HG03571 (cell line): ENCODE data around the gene ATP13A5.
A peak's percentile ranks its signal among the peaks of the same experiment; 100 is the strongest.

Experiments
- ATAC-seq: cut with Tn5 transposase; IDR thresholded peaks from one replicate; pipeline ENCODE4 v1.9.1; 2021; ENCODE audit not compliant: unreplicated experiment

ATP13A5 gene

GRCh38 chr3:193262707-193263106 lies 115.8 kb downstream of the ATP13A5 start:
- ATAC-seq: no peak

- ATAC-seq: no peak
Observed at GRCh38 chr3:193261970-193262369, 116.6 kb downstream of the ATP13A5 start.

- ATAC-seq: no peak
Observed at GRCh38 chr3:193253986-193254660, 124.4 kb downstream of the ATP13A5 start.

- no peak for ATAC-seq
Observed at GRCh38 chr3:193250492-193250891, 128.1 kb downstream of the ATP13A5 start.

- no peak for ATAC-seq
Observed at GRCh38 chr3:193248848-193249468, 129.6 kb downstream of the ATP13A5 start.

GRCh38 chr3:193243571-193243970 lies 135.0 kb downstream of the ATP13A5 start:
- no peak for ATAC-seq

- ATAC-seq: no peak
Observed at GRCh38 chr3:193241716-193242115, 136.8 kb downstream of the ATP13A5 start.

GRCh38 chr3:193240850-193241706 lies 137.5 kb downstream of the ATP13A5 start, which contains the start of gene PLAAT1:
Gene PLAAT1 (plus strand): TSS chr3:193241222. CDS start chr3:193255651, 14,429 bp downstream.
- peak; percentile 74 for ATAC-seq

- no peak for ATAC-seq
Observed at GRCh38 chr3:193240436-193240849, 138.1 kb downstream of the ATP13A5 start.

- no peak for ATAC-seq
Observed at GRCh38 chr3:193237030-193237429, 141.5 kb downstream of the ATP13A5 start.

GRCh38 chr3:193236599-193236998 lies 142.0 kb downstream of the ATP13A5 start:
- ATAC-seq: no peak

- no peak for ATAC-seq
Observed at GRCh38 chr3:193231201-193231600, 147.4 kb downstream of the ATP13A5 start.

- ATAC-seq: no peak
Observed at GRCh38 chr3:193230610-193231009, 147.9 kb downstream of the ATP13A5 start.

- no peak for ATAC-seq
Observed at GRCh38 chr3:193229851-193230420, 148.6 kb downstream of the ATP13A5 start.

- ATAC-seq: no peak
Observed at GRCh38 chr3:193228206-193228605, 150.3 kb downstream of the ATP13A5 start.

GRCh38 chr3:193225302-193226125 lies 153.0 kb downstream of the ATP13A5 start:
- ATAC-seq: no peak
